ENCODE data around the gene TRNT1. TPM values are rescaled to one million over a fixed set of nuclear protein-coding genes. Genes with fewer than 3 reads are reported as not detected.

Gene TRNT1
- total and polyA plus RNA-seq, 2 donors (not counting 1 experiment from before 2014, with no cell fraction given): 14.9 to 27.7 TPM

- TF ChIP-seq EZH2 (IDR thresholded peaks at IDR 0.05; ENCODE audit: low read length, missing control alignments): no peak
- TF ChIP-seq, protein P1, sequence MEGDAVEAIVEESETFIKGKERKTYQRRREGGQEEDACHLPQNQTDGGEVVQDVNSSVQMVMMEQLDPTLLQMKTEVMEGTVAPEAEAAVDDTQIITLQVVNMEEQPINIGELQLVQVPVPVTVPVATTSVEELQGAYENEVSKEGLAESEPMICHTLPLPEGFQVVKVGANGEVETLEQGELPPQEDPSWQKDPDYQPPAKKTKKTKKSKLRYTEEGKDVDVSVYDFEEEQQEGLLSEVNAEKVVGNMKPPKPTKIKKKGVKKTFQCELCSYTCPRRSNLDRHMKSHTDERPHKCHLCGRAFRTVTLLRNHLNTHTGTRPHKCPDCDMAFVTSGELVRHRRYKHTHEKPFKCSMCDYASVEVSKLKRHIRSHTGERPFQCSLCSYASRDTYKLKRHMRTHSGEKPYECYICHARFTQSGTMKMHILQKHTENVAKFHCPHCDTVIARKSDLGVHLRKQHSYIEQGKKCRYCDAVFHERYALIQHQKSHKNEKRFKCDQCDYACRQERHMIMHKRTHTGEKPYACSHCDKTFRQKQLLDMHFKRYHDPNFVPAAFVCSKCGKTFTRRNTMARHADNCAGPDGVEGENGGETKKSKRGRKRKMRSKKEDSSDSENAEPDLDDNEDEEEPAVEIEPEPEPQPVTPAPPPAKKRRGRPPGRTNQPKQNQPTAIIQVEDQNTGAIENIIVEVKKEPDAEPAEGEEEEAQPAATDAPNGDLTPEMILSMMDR (conservative IDR thresholded peaks at IDR 0.05 in 1 of 2, IDR thresholded peaks at IDR 0.05 in 1 of 2; ENCODE audit: low read depth in 1 of 2, low read length in 2 of 2): no peak
- peak in 1 of 2 donors; percentile 12 for DNase-seq (ENCODE audit: low read depth in 2 of 2)
Observed at GRCh38 chr3:3134750-3135448, 8.2 kb downstream of the TRNT1 start.

DNA sequence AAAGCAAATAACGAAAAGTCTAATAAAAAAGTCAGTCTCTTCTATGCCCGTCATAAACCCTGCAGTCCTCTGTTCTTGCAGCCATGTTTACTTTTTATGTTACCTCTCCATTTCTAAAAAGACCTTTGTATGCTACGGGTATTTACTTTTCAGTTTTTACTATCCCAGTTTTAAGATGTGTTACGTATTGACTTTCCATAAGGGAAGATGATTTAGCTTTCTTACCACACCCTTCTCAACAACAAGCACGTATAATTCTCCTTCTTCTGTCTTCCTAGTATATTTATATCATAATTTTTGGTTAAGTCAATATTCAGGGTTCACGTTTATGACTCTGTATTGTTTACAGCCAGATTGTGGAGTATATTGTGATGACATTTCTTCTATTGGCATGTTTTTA is 10.8 kb downstream of the TRNT1 start:
- no peaks in the 10 kb centered on the region for H3K36me3 ChIP-seq (ENCODE audit: control insufficient read depth, insufficient read depth, low read length)
- H2AFZ ChIP-seq (ENCODE audit: low read length): no peak overlapping the region
- H4K20me1 ChIP-seq (ENCODE audit: control insufficient read depth, extremely low read depth, insufficient read depth, low read length): no peaks in the 10 kb centered on the region
- no peak overlapping the region for H3K4me3 ChIP-seq (replicated peaks in 1 of 4; ENCODE audit: control extremely low read depth in 1 of 4, insufficient read depth in 1 of 4, low read depth in 3 of 4, low read length in 4 of 4)
- TF ChIP-seq, protein P1 (conservative IDR thresholded peaks at IDR 0.05 in 1 of 2, IDR thresholded peaks at IDR 0.05 in 1 of 2; ENCODE audit: low read depth in 1 of 2, low read length in 2 of 2): no peak
- TF ChIP-seq EZH2 (IDR thresholded peaks at IDR 0.05; ENCODE audit: low read length, missing control alignments): no peak
- H3K27ac ChIP-seq (ENCODE audit: insufficient read depth, low read length): no peak overlapping the region
- peaks cover 14% of the 10 kb centered on the region for H3K79me2 ChIP-seq (ENCODE audit: control insufficient read depth, insufficient read depth, low read length)
- H3K9ac ChIP-seq (ENCODE audit: insufficient read depth, low read length): no peak overlapping the region
- H3K27me3 ChIP-seq (ENCODE audit: control insufficient read depth, insufficient read depth, low read length): no peaks in the 10 kb centered on the region
- no peaks in the 10 kb centered on the region for H3K9me3 ChIP-seq (ENCODE audit: control insufficient read depth, insufficient read depth, low read depth, low read length)
- DNase-seq (ENCODE audit: low read depth in 2 of 2): no peak
- no peak overlapping the region for H3K4me2 ChIP-seq (ENCODE audit: extremely low read depth, insufficient read depth, low read length)
- H3K4me1 ChIP-seq (ENCODE audit: control insufficient read depth, extremely low read depth, insufficient read depth, low read length): no peaks in the 10 kb centered on the region

More at GRCh38 chr3:3134750-3135448, 8.2 kb downstream of the TRNT1 start:
- Histone ChIP-seq H3K9me3 (ENCODE audit: control insufficient read depth, insufficient read depth, low read depth, low read length) (no peaks in the 10 kb centered on the region), H3K4me2 (ENCODE audit: extremely low read depth, insufficient read depth, low read length) (no peak overlapping the region), H3K36me3 (ENCODE audit: control insufficient read depth, insufficient read depth, low read length) (peaks cover 2% of the 10 kb centered on the region), H2AFZ (ENCODE audit: low read length) (no peak overlapping the region), H4K20me1 (ENCODE audit: control insufficient read depth, extremely low read depth, insufficient read depth, low read length) (no peaks in the 10 kb centered on the region), H3K79me2 (ENCODE audit: control insufficient read depth, insufficient read depth, low read length) (peaks cover 14% of the 10 kb centered on the region), H3K4me1 (ENCODE audit: control insufficient read depth, extremely low read depth, insufficient read depth, low read length) (no peaks in the 10 kb centered on the region), H3K27ac (ENCODE audit: insufficient read depth, low read length) (no peak overlapping the region), H3K27me3 (ENCODE audit: control insufficient read depth, insufficient read depth, low read length) (no peaks in the 10 kb centered on the region), H3K9ac (ENCODE audit: insufficient read depth, low read length) (no peak overlapping the region), H3K4me3 (replicated peaks in 1 of 4; ENCODE audit: control extremely low read depth in 1 of 4, insufficient read depth in 1 of 4, low read depth in 3 of 4, low read length in 4 of 4) (no peak overlapping the region)

GRCh38 chr3:3141939-3142338 is 15.2 kb downstream of the TRNT1 start:
- DNase-seq (ENCODE audit: low read depth in 2 of 2): peak in 1 of 2 donors; percentile 7
- TF ChIP-seq EZH2 (IDR thresholded peaks at IDR 0.05; ENCODE audit: low read length, missing control alignments): no peak
- TF ChIP-seq, protein P1 (conservative IDR thresholded peaks at IDR 0.05 in 1 of 2, IDR thresholded peaks at IDR 0.05 in 1 of 2; ENCODE audit: low read depth in 1 of 2, low read length in 2 of 2): no peak
- H3K36me3 ChIP-seq (ENCODE audit: control insufficient read depth, insufficient read depth, low read length): no peaks in the 10 kb centered on the region

More at GRCh38 chr3:3141939-3142338, 15.2 kb downstream of the TRNT1 start:
- H3K27me3 ChIP-seq (ENCODE audit: control insufficient read depth, insufficient read depth, low read length): no peaks in the 10 kb centered on the region
- H2AFZ ChIP-seq (ENCODE audit: low read length): no peak overlapping the region
- H3K4me2 ChIP-seq (ENCODE audit: extremely low read depth, insufficient read depth, low read length): no peak overlapping the region
- no peaks in the 10 kb centered on the region for H3K4me1 ChIP-seq (ENCODE audit: control insufficient read depth, extremely low read depth, insufficient read depth, low read length)
- no peak overlapping the region for H3K9ac ChIP-seq (ENCODE audit: insufficient read depth, low read length)
- H3K79me2 ChIP-seq (ENCODE audit: control insufficient read depth, insufficient read depth, low read length): no peaks in the 10 kb centered on the region
- H3K4me3 ChIP-seq (replicated peaks in 1 of 4; ENCODE audit: control extremely low read depth in 1 of 4, insufficient read depth in 1 of 4, low read depth in 3 of 4, low read length in 4 of 4): no peak overlapping the region
- no peak overlapping the region for H3K27ac ChIP-seq (ENCODE audit: insufficient read depth, low read length)
- no peaks in the 10 kb centered on the region for H4K20me1 ChIP-seq (ENCODE audit: control insufficient read depth, extremely low read depth, insufficient read depth, low read length)
- no peaks in the 10 kb centered on the region for H3K9me3 ChIP-seq (ENCODE audit: control insufficient read depth, insufficient read depth, low read depth, low read length)
